Activated T-cell treated with anti-CD3 and anti-CD28 coated beads, Interleukin-2, amount 50 U/mL, for 24 hours (primary cell): ENCODE data around the gene SIDT2.

Experiments
- DNase-seq: peaks from one replicate; pipeline ENCODE4 v3.0.0-alpha.2; 2020
- H3K27ac Mint-ChIP-seq: 2 replicates; pipeline ENCODE4 v1.8.0; 2020; ENCODE audit warnings: mild to moderate bottlenecking, mixed read lengths
- H3K27me3 Mint-ChIP-seq: 2 replicates; pipeline ENCODE4 v1.8.0; 2020; ENCODE audit warnings: mixed read lengths
- H3K36me3 Mint-ChIP-seq: 2 replicates; pipeline ENCODE4 v1.8.0; 2020; ENCODE audit warnings: low read depth, mixed read lengths
- H3K4me1 Mint-ChIP-seq: 2 replicates; pipeline ENCODE4 v1.8.0; 2020; ENCODE audit warnings: low read depth, mixed read lengths
- H3K4me3 Mint-ChIP-seq: 2 replicates; pipeline ENCODE4 v1.8.0; 2020; ENCODE audit warnings: mild to moderate bottlenecking, moderate library complexity, mixed read lengths
- H3K9me3 Mint-ChIP-seq: 2 replicates; pipeline ENCODE4 v1.8.0; 2020; ENCODE audit warnings: mixed read lengths

The SIDT2 gene

DNA sequence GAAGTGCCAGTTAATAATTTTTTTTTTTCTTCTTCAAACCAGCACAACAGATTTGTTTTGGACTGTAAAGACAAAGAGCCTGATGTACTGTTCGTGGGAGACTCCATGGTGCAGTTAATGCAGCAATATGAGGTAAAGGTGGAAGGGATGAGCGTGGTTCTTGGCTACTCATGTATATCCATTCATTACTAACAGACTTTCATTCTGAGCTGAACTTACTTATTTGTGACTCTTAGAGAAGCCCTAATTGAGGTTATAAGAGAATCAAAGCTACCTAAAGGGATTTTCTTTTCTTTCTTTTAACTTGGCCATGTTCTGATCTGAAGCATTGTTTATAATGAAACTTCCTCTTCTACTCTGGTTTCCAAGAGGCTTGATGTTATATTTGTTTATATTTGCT, 18.7 kb upstream of the SIDT2 start:
- peaks cover 92% of the 10 kb centered on the region for H3K36me3 Mint-ChIP-seq
- no peak for DNase-seq
- H3K4me1 Mint-ChIP-seq = peaks cover 22% of the 10 kb centered on the region
- peak overlapping the region; percentile 77 for H3K27ac Mint-ChIP-seq
- H3K4me3 Mint-ChIP-seq = no peak overlapping the region
- H3K9me3 Mint-ChIP-seq = no peaks in the 10 kb centered on the region
- no peaks in the 10 kb centered on the region for H3K27me3 Mint-ChIP-seq

DNA sequence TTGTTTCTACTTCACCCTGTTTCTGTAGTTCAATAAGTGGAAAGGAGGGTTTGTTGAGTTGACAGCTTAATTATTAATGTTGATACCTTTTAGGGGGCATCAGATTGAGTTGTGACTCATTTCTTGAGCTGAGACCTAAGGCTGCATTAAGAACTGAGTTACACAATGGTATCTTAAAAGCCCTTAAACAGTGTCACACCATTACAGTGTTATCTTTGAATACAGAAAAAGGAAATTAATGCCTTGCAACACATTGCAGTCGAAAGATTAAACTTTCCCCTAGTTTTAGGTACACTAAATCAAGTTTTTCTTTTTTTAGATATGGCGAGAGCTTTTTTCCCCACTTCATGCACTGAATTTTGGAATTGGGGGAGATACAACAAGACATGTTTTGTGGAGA, 17.7 kb upstream of the SIDT2 start:
- H3K4me3 Mint-ChIP-seq = no peak overlapping the region
- no peaks in the 10 kb centered on the region for H3K9me3 Mint-ChIP-seq
- H3K4me1 Mint-ChIP-seq = peaks cover 20% of the 10 kb centered on the region
- no peak for DNase-seq
- no peaks in the 10 kb centered on the region for H3K27me3 Mint-ChIP-seq
- H3K36me3 Mint-ChIP-seq = peaks cover 92% of the 10 kb centered on the region
- peak overlapping the region; percentile 57 for H3K27ac Mint-ChIP-seq

DNA sequence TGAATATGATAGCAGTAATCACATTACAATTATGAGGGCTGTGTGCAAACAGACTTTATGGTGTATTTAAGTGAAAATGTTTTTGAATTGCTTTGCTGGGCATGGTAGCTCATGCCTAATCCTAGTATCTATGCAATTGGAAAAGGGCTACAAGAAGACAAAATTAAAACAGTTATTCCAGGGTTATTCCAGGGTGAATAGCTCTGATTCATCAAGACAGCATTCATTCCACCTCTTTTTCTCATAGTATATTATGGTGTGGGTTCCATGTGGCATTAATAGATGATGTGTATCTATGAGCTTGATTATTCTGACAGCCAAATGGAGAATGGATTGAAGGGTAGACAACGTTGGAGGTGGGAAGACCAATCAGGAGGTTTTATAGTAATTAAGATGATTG, 12.1 kb upstream of the SIDT2 start:
- Mint-ChIP-seq H3K36me3 (peaks cover 94% of the 10 kb centered on the region), H3K9me3 (no peaks in the 10 kb centered on the region), H3K27me3 (no peaks in the 10 kb centered on the region), H3K27ac (no peak overlapping the region), H3K4me1 (peaks cover 5% of the 10 kb centered on the region), H3K4me3 (no peak overlapping the region)
- DNase-seq = no peak

DNA sequence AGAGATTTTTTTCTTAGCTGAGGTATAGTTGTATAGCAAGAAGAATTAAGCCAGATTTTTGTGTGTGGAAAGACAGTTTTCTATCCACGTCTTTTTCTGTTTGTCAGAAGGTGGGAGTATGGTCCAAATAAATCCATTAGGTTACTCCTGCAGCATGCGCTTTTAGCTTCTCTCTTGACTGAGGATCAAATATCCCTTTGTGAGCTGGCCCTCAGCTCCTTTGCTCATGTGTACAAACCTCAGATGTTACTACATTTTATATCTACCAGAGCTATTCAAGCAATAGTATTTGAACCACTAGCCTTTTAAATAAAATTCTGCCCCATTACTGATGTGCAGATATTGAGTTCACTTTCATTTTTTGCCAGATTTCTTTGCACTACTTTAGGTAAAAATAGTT, 8.8 kb upstream of the SIDT2 start:
- no peaks in the 10 kb centered on the region for H3K9me3 Mint-ChIP-seq
- peaks cover 69% of the 10 kb centered on the region for H3K36me3 Mint-ChIP-seq
- peak overlapping the region; percentile 4 for H3K27ac Mint-ChIP-seq
- H3K4me3 Mint-ChIP-seq = no peak overlapping the region
- no peak for DNase-seq
- H3K4me1 Mint-ChIP-seq = peaks cover 17% of the 10 kb centered on the region
- no peaks in the 10 kb centered on the region for H3K27me3 Mint-ChIP-seq

DNA sequence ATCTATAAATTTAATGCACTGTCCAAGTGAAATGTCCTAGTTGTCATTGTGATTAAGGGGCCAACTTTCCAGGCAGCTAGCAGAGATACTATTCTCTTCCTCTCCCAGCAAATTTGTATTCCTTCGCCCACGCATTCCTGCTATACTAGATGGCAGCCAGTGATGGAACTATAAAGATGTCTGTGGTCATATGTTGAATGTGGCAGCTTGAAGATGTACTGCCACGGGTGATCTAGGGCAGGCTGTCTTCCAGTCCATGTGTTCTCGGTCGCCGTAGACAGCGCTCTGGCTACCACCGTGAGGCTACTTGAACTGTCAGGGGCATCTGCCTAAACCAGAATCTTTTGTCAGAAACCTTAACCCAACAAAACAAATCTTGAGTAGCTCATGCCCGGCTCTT, 8.3 kb upstream of the SIDT2 start:
- Mint-ChIP-seq H3K4me1 (peaks cover 17% of the 10 kb centered on the region), H3K4me3 (no peak overlapping the region), H3K27ac (no peak overlapping the region), H3K27me3 (no peaks in the 10 kb centered on the region), H3K9me3 (no peaks in the 10 kb centered on the region), H3K36me3 (peaks cover 67% of the 10 kb centered on the region)
- DNase-seq = no peak

DNA sequence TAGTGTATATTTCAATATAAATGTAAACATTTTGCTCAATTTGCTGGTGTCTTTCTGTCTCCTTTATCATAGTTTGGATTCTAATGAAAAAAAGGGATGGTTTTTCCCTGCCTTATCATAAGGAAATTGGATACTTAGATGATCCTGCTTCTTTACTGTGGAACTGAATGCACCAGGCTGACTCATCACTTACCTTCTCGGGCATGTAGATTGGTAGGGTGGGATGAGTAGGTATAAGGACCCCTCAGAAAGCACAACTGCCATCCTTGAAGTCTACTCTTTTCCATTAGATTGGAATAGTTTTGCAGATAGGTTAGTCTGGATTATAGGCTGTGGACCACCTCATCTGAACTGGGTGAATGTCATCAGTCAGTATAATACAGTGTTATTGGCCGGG, 7.5 kb upstream of the SIDT2 start:
- Mint-ChIP-seq H3K27ac (peak overlapping the region; percentile 84), H3K9me3 (no peaks in the 10 kb centered on the region), H3K36me3 (peaks cover 60% of the 10 kb centered on the region), H3K4me3 (no peak overlapping the region), H3K27me3 (no peaks in the 10 kb centered on the region), H3K4me1 (peaks cover 17% of the 10 kb centered on the region)
- DNase-seq = no peak

DNA sequence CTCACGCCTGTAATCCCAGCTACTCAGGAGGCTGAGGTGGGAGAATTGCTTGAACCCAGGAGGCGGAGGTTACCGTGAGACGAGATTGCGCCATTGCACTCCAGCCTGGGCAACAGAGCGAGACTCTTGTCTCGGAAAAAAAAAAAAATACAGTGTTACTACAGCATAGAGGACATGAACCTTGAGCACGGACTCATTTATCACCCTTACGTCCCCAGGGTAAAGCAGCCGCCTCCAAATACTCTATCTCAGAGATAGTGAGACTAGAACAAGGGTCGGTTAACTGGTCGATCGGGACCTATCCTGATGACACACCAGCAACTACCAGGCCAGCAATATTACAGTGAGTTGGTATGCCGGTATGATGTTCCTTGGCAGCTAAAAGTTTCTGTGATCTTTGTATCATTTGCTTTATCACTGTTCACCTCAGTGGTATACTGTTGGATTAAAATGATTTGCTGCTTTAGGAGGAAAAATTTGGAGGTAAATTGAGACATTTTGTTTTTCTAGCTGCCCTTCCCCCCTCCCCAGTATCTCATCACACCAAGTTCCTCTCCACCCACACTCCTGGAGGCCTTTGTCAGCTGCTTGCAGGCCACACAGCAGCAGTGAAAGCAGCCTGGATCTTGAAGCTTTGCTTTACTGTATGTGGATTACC, 7.0 kb upstream of the SIDT2 start:
- Mint-ChIP-seq H3K27ac (peak overlapping the region; percentile 84), H3K4me3 (no peak overlapping the region), H3K9me3 (no peaks in the 10 kb centered on the region), H3K27me3 (no peaks in the 10 kb centered on the region), H3K4me1 (peaks cover 17% of the 10 kb centered on the region), H3K36me3 (peaks cover 59% of the 10 kb centered on the region)
- DNase-seq = no peak

DNA sequence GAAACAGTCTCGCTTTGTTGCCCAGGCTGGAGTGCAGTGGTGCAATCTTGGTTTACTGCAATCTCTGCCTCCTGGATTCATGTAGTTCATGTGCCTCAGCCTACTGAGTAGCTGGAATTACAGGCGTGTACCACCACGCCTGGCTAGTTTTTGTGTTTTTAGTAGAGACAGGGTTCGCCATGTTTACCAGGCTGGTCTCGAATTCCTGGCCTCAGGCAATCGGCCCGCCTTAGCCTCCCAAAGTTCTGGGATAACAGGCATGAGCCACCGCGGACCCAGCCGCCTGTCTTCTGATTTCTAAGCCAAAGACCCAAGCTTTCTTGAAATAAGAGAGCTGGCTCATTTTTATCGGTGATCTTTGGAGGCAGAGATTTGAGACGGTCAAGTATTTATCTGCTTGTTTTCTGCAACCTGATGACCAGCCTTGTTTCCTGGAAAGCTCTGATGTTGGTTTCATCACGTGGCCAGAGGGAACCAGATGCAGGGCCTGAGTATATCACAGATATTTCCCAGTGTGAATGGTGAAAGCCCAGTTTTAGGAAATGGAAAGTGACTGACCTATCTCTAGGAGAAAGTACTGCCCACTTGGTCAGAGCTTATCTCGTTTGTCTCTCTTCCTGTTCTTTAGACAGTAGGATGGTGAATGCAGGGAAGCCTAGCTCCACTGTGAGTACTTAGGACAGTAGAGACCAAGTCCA, 5.7 kb upstream of the SIDT2 start:
- no peaks in the 10 kb centered on the region for H3K9me3 Mint-ChIP-seq
- peaks cover 46% of the 10 kb centered on the region for H3K36me3 Mint-ChIP-seq
- H3K27ac Mint-ChIP-seq = peak overlapping the region; percentile 44
- no peak overlapping the region for H3K4me3 Mint-ChIP-seq
- H3K4me1 Mint-ChIP-seq = peaks cover 20% of the 10 kb centered on the region
- no peak for DNase-seq
- no peaks in the 10 kb centered on the region for H3K27me3 Mint-ChIP-seq

DNA sequence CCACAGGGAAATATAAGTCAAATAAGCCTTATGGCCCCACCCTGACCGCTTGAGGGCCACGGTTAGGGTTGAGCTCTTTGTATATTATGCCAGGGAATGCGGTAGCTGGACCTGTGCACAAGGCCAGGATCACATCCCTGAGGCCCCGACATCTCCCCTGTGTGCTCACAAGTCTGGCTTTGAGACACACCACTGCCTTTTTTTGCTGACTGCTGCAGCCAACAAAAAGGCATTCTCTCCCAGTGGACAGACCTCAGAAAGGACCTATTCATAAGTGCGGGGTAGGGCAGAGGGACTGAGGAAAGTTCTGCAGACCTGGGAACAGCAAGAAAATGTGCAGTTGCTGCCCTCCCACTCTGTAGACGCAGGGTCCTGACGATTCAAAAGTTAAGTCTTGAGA, 3.4 kb upstream of the SIDT2 start:
- no peak overlapping the region for H3K27ac Mint-ChIP-seq
- no peak overlapping the region for H3K4me3 Mint-ChIP-seq
- H3K27me3 Mint-ChIP-seq = no peaks in the 10 kb centered on the region
- peaks cover 34% of the 10 kb centered on the region for H3K36me3 Mint-ChIP-seq
- peaks cover 37% of the 10 kb centered on the region for H3K4me1 Mint-ChIP-seq
- no peaks in the 10 kb centered on the region for H3K9me3 Mint-ChIP-seq
- DNase-seq = no peak

DNA sequence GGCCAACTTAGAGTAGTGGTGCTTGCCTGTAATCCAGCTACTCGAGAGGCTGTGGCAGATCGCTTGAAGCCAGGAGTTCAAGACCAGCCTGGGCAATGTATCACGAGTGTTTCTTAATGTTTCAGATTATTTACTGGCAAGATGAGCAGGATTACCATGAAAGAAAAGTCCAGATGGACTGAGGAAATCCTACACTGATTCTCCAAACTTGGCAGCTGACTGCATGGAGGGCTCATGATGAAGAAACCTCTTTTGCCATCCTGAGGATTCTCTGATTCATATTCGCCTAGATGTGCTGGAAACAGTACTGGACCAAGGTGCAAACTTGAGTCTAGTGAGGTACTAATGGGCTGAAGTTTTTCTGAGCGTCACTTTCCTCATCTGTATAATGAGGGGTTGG, 2.8 kb upstream of the SIDT2 start:
- H3K27ac Mint-ChIP-seq = no peak overlapping the region
- no peak for DNase-seq
- H3K9me3 Mint-ChIP-seq = no peaks in the 10 kb centered on the region
- peaks cover 42% of the 10 kb centered on the region for H3K4me1 Mint-ChIP-seq
- H3K27me3 Mint-ChIP-seq = no peaks in the 10 kb centered on the region
- no peak overlapping the region for H3K4me3 Mint-ChIP-seq
- H3K36me3 Mint-ChIP-seq = peaks cover 28% of the 10 kb centered on the region

DNA sequence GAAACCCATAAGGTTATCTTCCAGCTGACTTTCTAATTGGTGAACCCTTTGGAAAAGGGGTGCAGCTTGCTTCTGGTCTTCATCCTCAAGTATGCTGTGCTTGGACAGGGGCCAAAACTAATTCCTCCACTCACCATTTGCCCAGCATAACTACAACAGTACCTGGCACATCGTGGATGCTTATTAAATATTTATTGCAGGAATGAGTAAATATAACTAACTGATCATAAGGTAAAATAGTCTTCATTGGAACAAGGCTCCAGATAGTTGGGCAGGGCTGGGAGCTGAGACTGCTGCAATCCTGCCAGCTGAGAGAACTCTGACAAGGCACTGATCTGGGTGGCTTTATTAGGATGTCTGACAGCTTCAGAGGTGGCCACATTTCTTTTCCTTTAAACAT, 2.4 kb upstream of the SIDT2 start:
- Mint-ChIP-seq H3K27me3 (no peaks in the 10 kb centered on the region), H3K4me1 (peaks cover 44% of the 10 kb centered on the region), H3K27ac (no peak overlapping the region), H3K4me3 (no peak overlapping the region), H3K9me3 (no peaks in the 10 kb centered on the region), H3K36me3 (peaks cover 24% of the 10 kb centered on the region)
- DNase-seq = no peak

DNA sequence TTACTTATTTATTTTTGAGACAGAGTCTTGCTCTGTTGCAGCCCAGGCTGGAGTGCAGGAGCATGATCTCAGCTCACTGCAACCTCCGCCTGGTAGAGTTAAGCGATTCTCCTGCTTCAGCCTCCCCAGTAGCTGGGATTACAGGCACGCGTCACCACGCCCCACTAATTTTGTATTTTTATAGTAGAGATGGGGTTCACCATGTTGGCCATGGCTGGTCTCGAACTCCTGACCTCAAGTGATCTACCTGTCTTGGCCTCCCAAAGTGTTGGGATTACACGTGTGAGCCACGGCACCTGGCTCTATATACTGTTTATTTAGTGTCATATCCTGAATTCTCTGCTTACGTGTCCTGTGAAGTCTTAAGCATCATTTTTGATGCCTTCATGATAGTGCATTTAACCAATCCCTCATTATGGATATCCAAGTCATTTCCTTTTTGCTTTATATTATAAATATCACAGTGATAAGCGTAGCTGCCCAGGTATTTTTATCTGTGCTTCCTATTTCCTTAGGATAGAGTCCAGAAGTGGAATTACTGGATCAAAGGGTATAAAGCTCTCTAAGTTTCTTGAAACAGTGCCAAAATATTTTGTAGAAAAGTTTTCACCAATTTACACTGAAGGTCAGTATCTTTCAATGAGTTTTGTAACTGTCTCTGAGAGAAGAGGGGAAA, 871 bp upstream of the SIDT2 start:
- H3K27ac Mint-ChIP-seq = peak overlapping the region; percentile 81
- DNase-seq = no peak
- peak overlapping the region; percentile 91 for H3K4me3 Mint-ChIP-seq
- no peaks in the 10 kb centered on the region for H3K27me3 Mint-ChIP-seq
- H3K36me3 Mint-ChIP-seq = peaks cover 17% of the 10 kb centered on the region
- H3K4me1 Mint-ChIP-seq = peaks cover 36% of the 10 kb centered on the region
- no peaks in the 10 kb centered on the region for H3K9me3 Mint-ChIP-seq

DNA sequence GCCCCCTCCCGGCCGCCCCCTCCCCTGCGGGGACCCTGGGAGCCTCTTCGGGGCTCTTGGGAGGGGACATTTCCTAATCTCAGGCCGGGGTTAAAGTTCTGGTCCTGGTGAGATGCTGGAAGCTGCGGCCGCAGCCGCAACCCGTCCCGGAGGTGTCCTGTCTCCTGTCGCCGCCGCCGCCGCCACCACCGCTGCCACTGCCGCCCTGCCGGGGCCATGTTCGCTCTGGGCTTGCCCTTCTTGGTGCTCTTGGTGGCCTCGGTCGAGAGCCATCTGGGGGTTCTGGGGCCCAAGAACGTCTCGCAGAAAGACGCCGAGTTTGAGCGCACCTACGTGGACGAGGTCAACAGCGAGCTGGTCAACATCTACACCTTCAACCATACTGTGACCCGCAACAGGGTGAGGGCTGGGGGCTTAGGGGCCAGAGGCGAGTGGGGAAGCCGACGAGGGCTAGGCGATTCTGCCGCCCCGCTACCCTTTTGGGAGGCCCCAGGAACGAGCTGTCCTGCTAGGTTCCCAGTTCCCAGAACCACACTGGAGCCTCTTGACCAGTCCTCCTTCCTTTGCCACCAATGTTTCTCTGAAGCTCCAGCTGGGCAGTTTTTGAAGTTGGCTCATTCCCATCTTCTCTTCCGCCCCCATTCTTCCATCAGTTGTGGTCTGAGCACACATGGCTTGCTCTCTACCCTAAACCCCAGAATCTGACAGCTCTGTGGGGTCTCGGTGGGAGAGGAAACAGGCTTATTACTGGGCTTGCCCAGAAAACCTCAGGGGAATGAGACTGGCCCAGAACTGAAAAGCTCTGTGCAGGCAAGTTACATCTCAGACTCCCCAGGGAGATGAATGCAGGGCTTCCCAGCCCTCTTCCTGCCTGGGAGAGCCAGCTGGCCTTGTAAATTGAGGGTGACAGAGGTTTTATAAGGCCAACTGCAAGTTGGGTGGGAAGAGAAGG, 781 bp downstream of the SIDT2 start:
- DNase-seq = no peak
- Mint-ChIP-seq H3K4me3 (peak overlapping the region; percentile 91), H3K27ac (peak overlapping the region; percentile 84), H3K9me3 (no peaks in the 10 kb centered on the region), H3K4me1 (peaks cover 30% of the 10 kb centered on the region), H3K27me3 (no peaks in the 10 kb centered on the region), H3K36me3 (peaks cover 23% of the 10 kb centered on the region)

DNA sequence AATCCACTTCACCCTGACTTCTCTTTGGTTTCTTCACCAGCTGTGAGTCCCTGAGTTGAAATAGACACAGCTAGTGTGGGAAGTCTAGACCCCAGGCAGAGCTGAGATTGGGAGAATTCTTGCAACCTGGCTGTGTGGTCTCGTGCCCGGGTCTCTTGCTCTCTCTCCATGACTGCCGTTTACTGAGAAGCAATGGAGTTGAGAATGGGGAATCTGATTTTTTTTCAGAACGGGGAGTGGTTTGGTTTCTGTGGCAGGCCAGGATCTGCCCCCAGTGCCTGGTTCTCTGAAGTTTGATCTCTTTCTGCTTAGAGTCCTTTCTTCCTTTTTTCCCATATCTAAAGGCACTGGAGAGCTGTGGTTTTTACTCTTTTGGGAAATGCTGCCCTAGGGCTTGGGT, 1.5 kb downstream of the SIDT2 start:
- DNase-seq = no peak
- H3K27ac Mint-ChIP-seq = peak overlapping the region; percentile 84

More for the DNA sequence above, 1.5 kb downstream of the SIDT2 start:
- peak overlapping the region; percentile 91 for H3K4me3 Mint-ChIP-seq
- peaks cover 30% of the 10 kb centered on the region for H3K4me1 Mint-ChIP-seq
- H3K27me3 Mint-ChIP-seq = no peaks in the 10 kb centered on the region
- H3K9me3 Mint-ChIP-seq = no peaks in the 10 kb centered on the region
- H3K36me3 Mint-ChIP-seq = peaks cover 21% of the 10 kb centered on the region
